ENCODE data around the gene SPCS2.
A peak's percentile ranks its signal among the peaks of the same experiment; 100 is the strongest.

SPCS2 gene

GRCh38 chr11:74948898-74949752 is at the start of gene SPCS2, which contains the start of gene XRRA1:
SPCS2 (plus strand) TSS chr11:74949266; CDS start chr11:74949286, 20 bp downstream.
XRRA1 (minus strand) TSS chr11:74949091; CDS start chr11:74940878, 8,213 bp downstream.
- DNase-seq (ENCODE audit: low read depth), result peak; percentile 98

GRCh38 chr11:74902342-74902741 is 46.7 kb upstream of the SPCS2 start:
- DNase-seq (ENCODE audit: low read depth), result no peak

GRCh38 chr11:74905326-74905725 is 43.7 kb upstream of the SPCS2 start:
- DNase-seq (ENCODE audit: low read depth), result no peak

- DNase-seq (ENCODE audit: low read depth), result no peak
Observed at GRCh38 chr11:74909385-74909784, 39.7 kb upstream of the SPCS2 start.

GRCh38 chr11:74909812-74910211 is 39.3 kb upstream of the SPCS2 start:
- DNase-seq (ENCODE audit: low read depth), result no peak

GRCh38 chr11:74923125-74923524 is 25.9 kb upstream of the SPCS2 start:
- DNase-seq (ENCODE audit: low read depth), result no peak

GRCh38 chr11:74925281-74925680 is 23.8 kb upstream of the SPCS2 start:
- no peak for DNase-seq (ENCODE audit: low read depth)

GRCh38 chr11:74926304-74927030 is 22.6 kb upstream of the SPCS2 start:
- DNase-seq (ENCODE audit: low read depth), result no peak

GRCh38 chr11:74927496-74927895 is 21.6 kb upstream of the SPCS2 start:
- DNase-seq (ENCODE audit: low read depth), result no peak

GRCh38 chr11:74929431-74930363 is 19.4 kb upstream of the SPCS2 start:
- DNase-seq (ENCODE audit: low read depth), result peak; percentile 19

GRCh38 chr11:74932169-74932568 is 16.9 kb upstream of the SPCS2 start:
- no peak for DNase-seq (ENCODE audit: low read depth)

- DNase-seq (ENCODE audit: low read depth), result no peak
Observed at GRCh38 chr11:74932797-74933196, 16.3 kb upstream of the SPCS2 start.

- DNase-seq (ENCODE audit: low read depth), result no peak
Observed at GRCh38 chr11:74933765-74934164, 15.3 kb upstream of the SPCS2 start.

- no peak for DNase-seq (ENCODE audit: low read depth)
Observed at GRCh38 chr11:74935285-74935684, 13.8 kb upstream of the SPCS2 start.

GRCh38 chr11:74936087-74936486 is 13.0 kb upstream of the SPCS2 start:
- DNase-seq (ENCODE audit: low read depth), result no peak

- DNase-seq (ENCODE audit: low read depth), result no peak
Observed at GRCh38 chr11:74936976-74937375, 12.1 kb upstream of the SPCS2 start.

GRCh38 chr11:74937696-74938475 is 11.2 kb upstream of the SPCS2 start:
- DNase-seq (ENCODE audit: low read depth), result no peak

- DNase-seq (ENCODE audit: low read depth), result no peak
Observed at GRCh38 chr11:74941492-74941891, 7.6 kb upstream of the SPCS2 start.

- DNase-seq (ENCODE audit: low read depth), result no peak
Observed at GRCh38 chr11:74942073-74942759, 6.8 kb upstream of the SPCS2 start.

- no peak for DNase-seq (ENCODE audit: low read depth)
Observed at GRCh38 chr11:74948546-74948897, 544 bp upstream of the SPCS2 start.

GRCh38 chr11:74949753-74950137 is 679 bp downstream of the SPCS2 start:
- no peak for DNase-seq (ENCODE audit: low read depth)

Measured in T-helper 22 cell (primary cell).